ENCODE data around the gene FAF2. TPM values are rescaled to one million over a fixed set of nuclear protein-coding genes. Genes with fewer than 3 reads are reported as not detected.
A peak's percentile ranks its signal among the peaks of the same experiment; 100 is the strongest.

Gene FAF2
- total and polyA plus RNA-seq, 4 donors = 12.7 to 28.3 (median 16.5) TPM

- H3K27ac ChIP-seq (ENCODE audit: low read depth in 1 of 2, low read length in 2 of 2) = peak overlapping the region; percentile 82 to 84
- H3K9me3 ChIP-seq (ENCODE audit: control insufficient read depth in 4 of 4, low read length in 3 of 4) = no peaks in the 10 kb centered on the region
- 59% methylated on average over 13 of the region's 13 CpGs for WGBS
- peak overlapping the region; percentile 76 to 97 (median 91) for H3K4me3 ChIP-seq (ENCODE audit: low read depth in 1 of 3, low read length in 3 of 3)
- H3K9ac ChIP-seq (ENCODE audit: low read depth in 1 of 2, low read length in 2 of 2) = peak overlapping the region; percentile 0 to 75
- H3K27me3 ChIP-seq (ENCODE audit: control insufficient read depth in 4 of 4, insufficient read depth in 4 of 4, low read length in 3 of 4) = no peaks in the 10 kb centered on the region
- peaks cover 4 to 19% (median 11%) of the 10 kb centered on the region in 4 donors for H3K4me1 ChIP-seq (ENCODE audit: control insufficient read depth in 4 of 4, insufficient read depth in 4 of 4, low read length in 3 of 4)
- no peak for DNase-seq (ENCODE audit: low spot score)
- TF ChIP-seq HNF4G (IDR thresholded peaks at IDR 0.05) (no peak), ATF3 (IDR thresholded peaks at IDR 0.05) (no peak), RAD21 (IDR thresholded peaks at IDR 0.05) (no peak), FOXA2 (IDR thresholded peaks at IDR 0.05) (no peak), RXRA (IDR thresholded peaks at IDR 0.05) (no peak), FOXA1 (IDR thresholded peaks at IDR 0.05) (no peak), GABPA (IDR thresholded peaks at IDR 0.05 in 1 of 2, conservative IDR thresholded peaks at IDR 0.05 in 1 of 2) (no peak), REST (IDR thresholded peaks at IDR 0.05) (no peak), TAF1 (conservative IDR thresholded peaks at IDR 0.05) (no peak), EGR1 (IDR thresholded peaks at IDR 0.05; ENCODE audit: low read depth in 2 of 2) (no peak), YY1 (IDR thresholded peaks at IDR 0.05) (no peak), MAX (IDR thresholded peaks at IDR 0.05) (no peak), SP1 (IDR thresholded peaks at IDR 0.05) (no peak), JUND (IDR thresholded peaks at IDR 0.05) (no peak)
- TF ChIP-seq, protein P1, sequence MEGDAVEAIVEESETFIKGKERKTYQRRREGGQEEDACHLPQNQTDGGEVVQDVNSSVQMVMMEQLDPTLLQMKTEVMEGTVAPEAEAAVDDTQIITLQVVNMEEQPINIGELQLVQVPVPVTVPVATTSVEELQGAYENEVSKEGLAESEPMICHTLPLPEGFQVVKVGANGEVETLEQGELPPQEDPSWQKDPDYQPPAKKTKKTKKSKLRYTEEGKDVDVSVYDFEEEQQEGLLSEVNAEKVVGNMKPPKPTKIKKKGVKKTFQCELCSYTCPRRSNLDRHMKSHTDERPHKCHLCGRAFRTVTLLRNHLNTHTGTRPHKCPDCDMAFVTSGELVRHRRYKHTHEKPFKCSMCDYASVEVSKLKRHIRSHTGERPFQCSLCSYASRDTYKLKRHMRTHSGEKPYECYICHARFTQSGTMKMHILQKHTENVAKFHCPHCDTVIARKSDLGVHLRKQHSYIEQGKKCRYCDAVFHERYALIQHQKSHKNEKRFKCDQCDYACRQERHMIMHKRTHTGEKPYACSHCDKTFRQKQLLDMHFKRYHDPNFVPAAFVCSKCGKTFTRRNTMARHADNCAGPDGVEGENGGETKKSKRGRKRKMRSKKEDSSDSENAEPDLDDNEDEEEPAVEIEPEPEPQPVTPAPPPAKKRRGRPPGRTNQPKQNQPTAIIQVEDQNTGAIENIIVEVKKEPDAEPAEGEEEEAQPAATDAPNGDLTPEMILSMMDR (IDR thresholded peaks at IDR 0.05; ENCODE audit: low read depth, low read length, missing input control) = no peak
- H3K36me3 ChIP-seq (ENCODE audit: control insufficient read depth in 4 of 4, insufficient read depth in 3 of 4, low read depth in 1 of 4, low read length in 3 of 4) = peaks cover 0 to 3% (median 0%) of the 10 kb centered on the region in 4 donors
These were observed 32.8 kb upstream of the FAF2 start for GRCh38 chr5:176415240-176415951.

Data from liver (tissue), 9 donors.